Measurements from ENCODE around the gene CBFB. TPM values are rescaled to one million over a fixed set of nuclear protein-coding genes. Genes with fewer than 3 reads are reported as not detected.

CBFB gene
- total and polyA plus RNA-seq, 3 experiments from 2014 or later, result 100 to 141 (median 132) TPM

GRCh38 chr16:67088551-67088950 is 59.6 kb downstream of the CBFB start:
- Histone ChIP-seq H3K9me3 (ENCODE audit: low read length) (no peaks in the 10 kb centered on the region), H3K27ac (ENCODE audit: low read depth, low read length) (no peak overlapping the region), H3K4me3 (ENCODE audit: low read length) (no peak overlapping the region), H3K36me3 (ENCODE audit: insufficient read depth, low read length) (peaks cover 6% of the 10 kb centered on the region), H3K4me1 (ENCODE audit: insufficient read depth, low read length) (no peaks in the 10 kb centered on the region), H3K27me3 (ENCODE audit: insufficient read depth, low read length, poor library complexity, severe bottlenecking) (no peaks in the 10 kb centered on the region)
- Mint-ChIP-seq H3K9me3 (no peaks in the 10 kb centered on the region), H3K27me3 (no peaks in the 10 kb centered on the region), H3K4me3 (no peak overlapping the region), H3K27ac (peak overlapping the region in 2 of 8 donors; percentile 8 to 60), H3K4me1 (peaks cover 9 to 20% (median 17%) of the 10 kb centered on the region in 3 donors), H3K36me3 (peaks cover 0 to 37% (median 7%) of the 10 kb centered on the region in 3 donors)
- ChIA-PET POLR2A (interaction anchor here (1.0 kb wide), 1 partner anchor 22 kb away, joined by 4 read pairs; no protein-coding TSS in a partner anchor), CTCF (interaction anchor here (1.2 to 1.6 kb wide), 2 partner anchors 12 to 14 kb away, joined by 3 read pairs; no protein-coding TSS in a partner anchor)
- DNase-seq, result no peak

- Histone ChIP-seq H3K4me1 (ENCODE audit: insufficient read depth, low read length) (no peaks in the 10 kb centered on the region), H3K27ac (ENCODE audit: low read depth, low read length) (no peak overlapping the region), H3K9me3 (ENCODE audit: low read length) (no peaks in the 10 kb centered on the region), H3K4me3 (ENCODE audit: low read length) (no peak overlapping the region), H3K27me3 (ENCODE audit: insufficient read depth, low read length, poor library complexity, severe bottlenecking) (no peaks in the 10 kb centered on the region), H3K36me3 (ENCODE audit: insufficient read depth, low read length) (peaks cover 6% of the 10 kb centered on the region)
- Mint-ChIP-seq H3K4me1 (peaks cover 9 to 20% (median 20%) of the 10 kb centered on the region in 3 donors), H3K9me3 (no peaks in the 10 kb centered on the region), H3K27ac (peak overlapping the region in 2 of 8 donors; percentile 8 to 51), H3K36me3 (peaks cover 0 to 40% (median 7%) of the 10 kb centered on the region in 3 donors), H3K27me3 (no peaks in the 10 kb centered on the region), H3K4me3 (no peak overlapping the region)
- ChIA-PET CTCF (interaction anchor here (1.2 kb wide), 1 partner anchor 13 kb away, joined by 3 read pairs; no protein-coding TSS in a partner anchor), POLR2A (no interaction called here)
- DNase-seq, result no peak
These were observed 60.2 kb downstream of the CBFB start for GRCh38 chr16:67089101-67089500.

- Histone ChIP-seq H3K36me3 (ENCODE audit: insufficient read depth, low read length) (peaks cover 6% of the 10 kb centered on the region), H3K27me3 (ENCODE audit: insufficient read depth, low read length, poor library complexity, severe bottlenecking) (no peaks in the 10 kb centered on the region), H3K27ac (ENCODE audit: low read depth, low read length) (no peak overlapping the region), H3K4me3 (ENCODE audit: low read length) (no peak overlapping the region), H3K9me3 (ENCODE audit: low read length) (no peaks in the 10 kb centered on the region), H3K4me1 (ENCODE audit: insufficient read depth, low read length) (no peaks in the 10 kb centered on the region)
- peaks cover 5 to 15% (median 9%) of the 10 kb centered on the region in 3 donors for H3K4me1 Mint-ChIP-seq
- CTCF ChIA-PET, result no interaction called here
- no peak for DNase-seq
- peak overlapping the region in 4 of 8 donors; percentile 7 to 89 (median 78) for H3K27ac Mint-ChIP-seq
- no peaks in the 10 kb centered on the region for H3K9me3 Mint-ChIP-seq
- peaks cover 0 to 27% (median 2%) of the 10 kb centered on the region in 3 donors for H3K36me3 Mint-ChIP-seq
- no peaks in the 10 kb centered on the region for H3K27me3 Mint-ChIP-seq
- POLR2A ChIA-PET, result no interaction called here
- H3K4me3 Mint-ChIP-seq, result no peak overlapping the region
These were observed 63.1 kb downstream of the CBFB start for GRCh38 chr16:67091906-67092566.

GRCh38 chr16:67093098-67093726 is 64.3 kb downstream of the CBFB start:
- CTCF ChIA-PET, result no interaction called here
- Mint-ChIP-seq H3K4me3 (no peak overlapping the region), H3K4me1 (peaks cover 5 to 15% (median 9%) of the 10 kb centered on the region in 3 donors), H3K9me3 (no peaks in the 10 kb centered on the region), H3K36me3 (peaks cover 0 to 26% (median 2%) of the 10 kb centered on the region in 3 donors), H3K27me3 (no peaks in the 10 kb centered on the region), H3K27ac (peak overlapping the region in 1 of 8 donors; percentile 45)
- H3K9me3 ChIP-seq (ENCODE audit: low read length), result no peaks in the 10 kb centered on the region
- H3K36me3 ChIP-seq (ENCODE audit: insufficient read depth, low read length), result no peaks in the 10 kb centered on the region
- no peak overlapping the region for H3K27ac ChIP-seq (ENCODE audit: low read depth, low read length)
- no peaks in the 10 kb centered on the region for H3K4me1 ChIP-seq (ENCODE audit: insufficient read depth, low read length)
- H3K4me3 ChIP-seq (ENCODE audit: low read length), result no peak overlapping the region
- POLR2A ChIA-PET, result interaction anchor here (0.6 kb wide), 1 partner anchor 17 kb away, joined by 5 read pairs; the partner anchor contains the start of gene PHAF1
- no peak for DNase-seq
- H3K27me3 ChIP-seq (ENCODE audit: insufficient read depth, low read length, poor library complexity, severe bottlenecking), result no peaks in the 10 kb centered on the region

- H3K27me3 Mint-ChIP-seq, result no peaks in the 10 kb centered on the region
- peaks cover 0 to 27% (median 4%) of the 10 kb centered on the region in 3 donors for H3K36me3 Mint-ChIP-seq
- no peaks in the 10 kb centered on the region for H3K9me3 Mint-ChIP-seq
These were observed 69.7 kb downstream of the CBFB start for GRCh38 chr16:67098599-67098998.

GRCh38 chr16:67100569-67101310 is 71.8 kb downstream of the CBFB start:
- Histone ChIP-seq H3K4me3 (ENCODE audit: low read length) (no peak overlapping the region), H3K27ac (ENCODE audit: low read depth, low read length) (no peak overlapping the region), H3K9me3 (ENCODE audit: low read length) (no peaks in the 10 kb centered on the region), H3K27me3 (ENCODE audit: insufficient read depth, low read length, poor library complexity, severe bottlenecking) (no peaks in the 10 kb centered on the region), H3K36me3 (ENCODE audit: insufficient read depth, low read length) (peaks cover 5% of the 10 kb centered on the region), H3K4me1 (ENCODE audit: insufficient read depth, low read length) (no peaks in the 10 kb centered on the region)
- Mint-ChIP-seq H3K27ac (peak overlapping the region in 1 of 8 donors; percentile 9), H3K4me1 (no peaks in the 10 kb centered on the region), H3K9me3 (no peaks in the 10 kb centered on the region), H3K27me3 (no peaks in the 10 kb centered on the region), H3K4me3 (no peak overlapping the region), H3K36me3 (peaks cover 0 to 22% (median 4%) of the 10 kb centered on the region in 3 donors)
- CTCF ChIA-PET, result interaction anchor here (1.0 to 9.5 kb wide), 12 partner anchors 13 to 125 kb away, joined by 3 to 63 read pairs (median 4); partner anchors contain the start of gene CBFB
- DNase-seq, result peak in 1 of 5 donors; percentile 20
- POLR2A ChIA-PET, result interaction anchor here (0.6 kb wide), 1 partner anchor 291 kb away, joined by 3 read pairs; no protein-coding TSS in a partner anchor

More at GRCh38 chr16:67098599-67098998, 69.7 kb downstream of the CBFB start:
- Mint-ChIP-seq H3K4me1 (peaks cover 0 to 2% (median 0%) of the 10 kb centered on the region in 3 donors), H3K27ac (no peak overlapping the region), H3K4me3 (no peak overlapping the region)
- Histone ChIP-seq H3K9me3 (ENCODE audit: low read length) (no peaks in the 10 kb centered on the region), H3K4me3 (ENCODE audit: low read length) (no peak overlapping the region), H3K36me3 (ENCODE audit: insufficient read depth, low read length) (peaks cover 5% of the 10 kb centered on the region), H3K27ac (ENCODE audit: low read depth, low read length) (no peak overlapping the region), H3K27me3 (ENCODE audit: insufficient read depth, low read length, poor library complexity, severe bottlenecking) (no peaks in the 10 kb centered on the region), H3K4me1 (ENCODE audit: insufficient read depth, low read length) (no peaks in the 10 kb centered on the region)
- DNase-seq, result no peak
- ChIA-PET CTCF (interaction anchor here (9.5 kb wide), 1 partner anchor 57 kb away, joined by 63 read pairs; no protein-coding TSS in a partner anchor), POLR2A (no interaction called here)

GRCh38 chr16:67101311-67102082 is 72.5 kb downstream of the CBFB start:
- H3K9me3 Mint-ChIP-seq, result no peaks in the 10 kb centered on the region
- H3K4me1 ChIP-seq (ENCODE audit: insufficient read depth, low read length), result no peaks in the 10 kb centered on the region
- no peak for DNase-seq
- peak overlapping the region in 1 of 8 donors; percentile 9 for H3K27ac Mint-ChIP-seq
- H3K36me3 ChIP-seq (ENCODE audit: insufficient read depth, low read length), result peaks cover 5% of the 10 kb centered on the region
- ChIA-PET POLR2A (no interaction called here), CTCF (interaction anchor here (0.6 to 9.5 kb wide), 14 partner anchors 13 to 388 kb away, joined by 3 to 63 read pairs (median 4); partner anchors contain the start of genes B3GNT9 and CBFB)
- H3K4me3 ChIP-seq (ENCODE audit: low read length), result no peak overlapping the region
- H3K27me3 ChIP-seq (ENCODE audit: insufficient read depth, low read length, poor library complexity, severe bottlenecking), result no peaks in the 10 kb centered on the region
- H3K9me3 ChIP-seq (ENCODE audit: low read length), result no peaks in the 10 kb centered on the region
- H3K27ac ChIP-seq (ENCODE audit: low read depth, low read length), result no peak overlapping the region
- peaks cover 0 to 22% (median 4%) of the 10 kb centered on the region in 3 donors for H3K36me3 Mint-ChIP-seq
- H3K4me3 Mint-ChIP-seq, result no peak overlapping the region
- no peaks in the 10 kb centered on the region for H3K4me1 Mint-ChIP-seq
- H3K27me3 Mint-ChIP-seq, result no peaks in the 10 kb centered on the region

Measured in CD8-positive, alpha-beta memory T cell (primary cell).